ENCODE data around the gene ACTA2. TPM values are rescaled to one million over a fixed set of nuclear protein-coding genes. Genes with fewer than 3 reads are reported as not detected.

ACTA2 gene
- polyA plus RNA-seq, 4 donors: 6.5 to 274 (median 82.6) TPM

GRCh38 chr10:88928254-88928653, 24.3 kb downstream of the ACTA2 start:
- Histone ChIP-seq H3K4me1 (ENCODE audit: control insufficient read depth in 3 of 3, insufficient read depth in 2 of 3, low read depth in 1 of 3, low read length in 2 of 3) (peaks cover 0 to 4% (median 2%) of the 10 kb centered on the region in 3 donors), H3K27me3 (ENCODE audit: control insufficient read depth in 3 of 3, insufficient read depth in 3 of 3, low read length in 3 of 3) (no peaks in the 10 kb centered on the region), H3K27ac (ENCODE audit: low read depth in 1 of 3, low read length in 2 of 3) (no peak overlapping the region), H3K9me3 (ENCODE audit: control insufficient read depth in 2 of 2, insufficient read depth in 1 of 2, low read depth in 1 of 2, low read length in 1 of 2) (no peaks in the 10 kb centered on the region), H3K36me3 (ENCODE audit: control insufficient read depth in 3 of 3, insufficient read depth in 2 of 3, low read depth in 1 of 3, low read length in 3 of 3) (peaks cover 0 to 12% (median 3%) of the 10 kb centered on the region in 3 donors), H3K4me3 (ENCODE audit: low read depth in 1 of 3, low read length in 3 of 3) (no peak overlapping the region)
- WGBS, 3 donors: 73 to 90% (median 84%) methylated on average over 2 of the region's 2 CpGs
- DNase-seq (no peak), FAIRE-seq (no peak)

GRCh38 chr10:88927416-88927690, 25.2 kb downstream of the ACTA2 start:
- FAIRE-seq: no peak

GRCh38 chr10:88926566-88927415, 25.8 kb downstream of the ACTA2 start:
- H3K4me3 ChIP-seq (ENCODE audit: low read depth in 1 of 3, low read length in 3 of 3): no peak overlapping the region
- WGBS, 3 donors: 61 to 90% (median 83%) methylated on average over 6 of the region's 6 CpGs
- peaks cover 0 to 11% (median 3%) of the 10 kb centered on the region in 3 donors for H3K36me3 ChIP-seq (ENCODE audit: control insufficient read depth in 3 of 3, insufficient read depth in 2 of 3, low read depth in 1 of 3, low read length in 3 of 3)
- FAIRE-seq (no peak), DNase-seq (no peak)
- H3K9me3 ChIP-seq (ENCODE audit: control insufficient read depth in 2 of 2, insufficient read depth in 1 of 2, low read depth in 1 of 2, low read length in 1 of 2): no peaks in the 10 kb centered on the region
- peaks cover 0 to 4% (median 0%) of the 10 kb centered on the region in 3 donors for H3K4me1 ChIP-seq (ENCODE audit: control insufficient read depth in 3 of 3, insufficient read depth in 2 of 3, low read depth in 1 of 3, low read length in 2 of 3)
- H3K27me3 ChIP-seq (ENCODE audit: control insufficient read depth in 3 of 3, insufficient read depth in 3 of 3, low read length in 3 of 3): no peaks in the 10 kb centered on the region
- H3K27ac ChIP-seq (ENCODE audit: low read depth in 1 of 3, low read length in 2 of 3): peak overlapping the region in 2 of 3 donors; percentile 59 to 72

More at GRCh38 chr10:88927416-88927690, 25.2 kb downstream of the ACTA2 start:
- no peak overlapping the region for H3K4me3 ChIP-seq (ENCODE audit: low read depth in 1 of 3, low read length in 3 of 3)
- no peaks in the 10 kb centered on the region for H3K27me3 ChIP-seq (ENCODE audit: control insufficient read depth in 3 of 3, insufficient read depth in 3 of 3, low read length in 3 of 3)
- H3K9me3 ChIP-seq (ENCODE audit: control insufficient read depth in 2 of 2, insufficient read depth in 1 of 2, low read depth in 1 of 2, low read length in 1 of 2): no peaks in the 10 kb centered on the region
- 81 to 92% (median 84%) methylated on average over 2 of the region's 2 CpGs for WGBS, 3 donors
- DNase-seq: no peak
- peaks cover 0 to 4% (median 0%) of the 10 kb centered on the region in 3 donors for H3K4me1 ChIP-seq (ENCODE audit: control insufficient read depth in 3 of 3, insufficient read depth in 2 of 3, low read depth in 1 of 3, low read length in 2 of 3)
- H3K27ac ChIP-seq (ENCODE audit: low read depth in 1 of 3, low read length in 2 of 3): peak overlapping the region in 2 of 3 donors; percentile 21 to 72
- peaks cover 0 to 9% (median 3%) of the 10 kb centered on the region in 3 donors for H3K36me3 ChIP-seq (ENCODE audit: control insufficient read depth in 3 of 3, insufficient read depth in 2 of 3, low read depth in 1 of 3, low read length in 3 of 3)

GRCh38 chr10:88923520-88923919, 29.1 kb downstream of the ACTA2 start:
- no peaks in the 10 kb centered on the region for H3K27me3 ChIP-seq (ENCODE audit: control insufficient read depth in 3 of 3, insufficient read depth in 3 of 3, low read length in 3 of 3)
- H3K36me3 ChIP-seq (ENCODE audit: control insufficient read depth in 3 of 3, insufficient read depth in 2 of 3, low read depth in 1 of 3, low read length in 3 of 3): peaks cover 0 to 15% (median 3%) of the 10 kb centered on the region in 3 donors
- no peaks in the 10 kb centered on the region for H3K9me3 ChIP-seq (ENCODE audit: control insufficient read depth in 2 of 2, insufficient read depth in 1 of 2, low read depth in 1 of 2, low read length in 1 of 2)
- H3K4me1 ChIP-seq (ENCODE audit: control insufficient read depth in 3 of 3, insufficient read depth in 2 of 3, low read depth in 1 of 3, low read length in 2 of 3): peaks cover 0 to 4% (median 0%) of the 10 kb centered on the region in 3 donors
- FAIRE-seq (no peak), DNase-seq (no peak)
- no peak overlapping the region for H3K4me3 ChIP-seq (ENCODE audit: low read depth in 1 of 3, low read length in 3 of 3)
- H3K27ac ChIP-seq (ENCODE audit: low read depth in 1 of 3, low read length in 2 of 3): no peak overlapping the region

GRCh38 chr10:88922041-88922440, 30.5 kb downstream of the ACTA2 start:
- no peak overlapping the region for H3K27ac ChIP-seq (ENCODE audit: low read depth in 1 of 3, low read length in 2 of 3)

DNA sequence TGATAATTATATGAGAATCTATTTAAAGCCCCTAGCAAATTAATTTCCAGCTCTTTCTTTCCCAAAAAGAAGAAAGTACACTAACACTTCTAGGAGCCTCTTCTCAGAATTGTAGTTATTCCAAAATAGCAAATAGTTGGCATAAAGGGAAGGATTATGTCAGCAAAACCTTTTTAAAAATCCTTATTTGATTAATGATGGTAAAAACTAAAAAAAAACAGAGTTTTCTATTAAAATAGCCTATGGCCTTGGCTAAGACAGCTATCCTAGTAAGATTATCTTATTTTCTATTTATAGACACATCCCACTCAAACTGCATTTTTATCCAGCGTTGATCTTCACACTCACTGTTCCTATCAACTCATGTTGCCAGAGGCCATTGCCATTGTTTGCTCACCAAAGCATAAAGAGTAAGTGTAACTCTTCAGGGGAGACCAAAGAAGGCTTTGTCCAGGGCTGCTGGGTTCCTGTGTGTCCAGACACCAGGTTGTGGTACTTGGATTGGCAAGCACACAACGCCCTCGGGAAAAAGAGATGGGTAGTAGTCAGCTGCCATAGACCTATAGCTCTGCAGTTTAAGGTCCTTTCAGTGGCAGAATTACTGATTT, 31.5 kb downstream of the ACTA2 start:
- Histone ChIP-seq H3K4me3 (ENCODE audit: low read depth in 1 of 3, low read length in 3 of 3) (no peak overlapping the region), H3K27ac (ENCODE audit: low read depth in 1 of 3, low read length in 2 of 3) (peak overlapping the region in 1 of 3 donors; percentile 36), H3K36me3 (ENCODE audit: control insufficient read depth in 3 of 3, insufficient read depth in 2 of 3, low read depth in 1 of 3, low read length in 3 of 3) (peaks cover 0 to 15% (median 2%) of the 10 kb centered on the region in 3 donors), H3K4me1 (ENCODE audit: control insufficient read depth in 3 of 3, insufficient read depth in 2 of 3, low read depth in 1 of 3, low read length in 2 of 3) (peaks cover 0 to 4% (median 0%) of the 10 kb centered on the region in 3 donors), H3K27me3 (ENCODE audit: control insufficient read depth in 3 of 3, insufficient read depth in 3 of 3, low read length in 3 of 3) (no peaks in the 10 kb centered on the region), H3K9me3 (ENCODE audit: control insufficient read depth in 2 of 2, insufficient read depth in 1 of 2, low read depth in 1 of 2, low read length in 1 of 2) (no peaks in the 10 kb centered on the region)
- 72 to 98% (median 87%) methylated on average over 3 of the region's 3 CpGs for WGBS, 3 donors
- no peak for DNase-seq
- FAIRE-seq: no peak

More at GRCh38 chr10:88922041-88922440, 30.5 kb downstream of the ACTA2 start:
- no peak for DNase-seq
- 83 to 87% (median 86%) methylated on average over 2 of the region's 2 CpGs for WGBS, 3 donors
- FAIRE-seq: no peak
- Histone ChIP-seq H3K9me3 (ENCODE audit: control insufficient read depth in 2 of 2, insufficient read depth in 1 of 2, low read depth in 1 of 2, low read length in 1 of 2) (no peaks in the 10 kb centered on the region), H3K4me3 (ENCODE audit: low read depth in 1 of 3, low read length in 3 of 3) (no peak overlapping the region), H3K36me3 (ENCODE audit: control insufficient read depth in 3 of 3, insufficient read depth in 2 of 3, low read depth in 1 of 3, low read length in 3 of 3) (peaks cover 0 to 15% (median 2%) of the 10 kb centered on the region in 3 donors), H3K4me1 (ENCODE audit: control insufficient read depth in 3 of 3, insufficient read depth in 2 of 3, low read depth in 1 of 3, low read length in 2 of 3) (peaks cover 0 to 4% (median 4%) of the 10 kb centered on the region in 3 donors), H3K27me3 (ENCODE audit: control insufficient read depth in 3 of 3, insufficient read depth in 3 of 3, low read length in 3 of 3) (no peaks in the 10 kb centered on the region)

DNA sequence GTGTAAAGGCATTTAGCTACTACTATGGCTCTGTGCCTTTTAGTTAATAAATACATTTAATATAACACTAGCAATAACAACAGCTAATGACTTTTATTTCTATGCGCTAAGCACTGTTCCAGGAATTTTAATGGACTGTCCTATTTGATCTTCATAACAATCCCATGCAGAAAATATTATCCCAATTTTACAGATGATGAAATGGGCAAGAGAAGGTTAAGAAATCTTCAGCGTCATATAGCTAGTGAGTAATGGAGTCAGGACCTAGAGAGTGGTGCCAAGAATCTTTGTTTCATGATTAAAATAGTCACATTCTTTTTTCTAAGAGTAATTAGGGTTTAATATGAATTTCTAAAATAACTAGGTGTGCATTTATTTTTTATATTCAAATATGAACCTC, 32.4 kb downstream of the ACTA2 start:
- FAIRE-seq (peak; percentile 23), DNase-seq (no peak)
- Histone ChIP-seq H3K36me3 (ENCODE audit: control insufficient read depth in 3 of 3, insufficient read depth in 2 of 3, low read depth in 1 of 3, low read length in 3 of 3) (peaks cover 0 to 16% (median 2%) of the 10 kb centered on the region in 3 donors), H3K4me1 (ENCODE audit: control insufficient read depth in 3 of 3, insufficient read depth in 2 of 3, low read depth in 1 of 3, low read length in 2 of 3) (peaks cover 0 to 4% (median 0%) of the 10 kb centered on the region in 3 donors), H3K27ac (ENCODE audit: low read depth in 1 of 3, low read length in 2 of 3) (no peak overlapping the region), H3K9me3 (ENCODE audit: control insufficient read depth in 2 of 2, insufficient read depth in 1 of 2, low read depth in 1 of 2, low read length in 1 of 2) (no peaks in the 10 kb centered on the region), H3K27me3 (ENCODE audit: control insufficient read depth in 3 of 3, insufficient read depth in 3 of 3, low read length in 3 of 3) (no peaks in the 10 kb centered on the region), H3K4me3 (ENCODE audit: low read depth in 1 of 3, low read length in 3 of 3) (no peak overlapping the region)
- WGBS, 3 donors: 44 to 47% (median 46%) methylated on average over 2 of the region's 2 CpGs

GRCh38 chr10:88919041-88919440, 33.5 kb downstream of the ACTA2 start:
- FAIRE-seq (no peak), DNase-seq (no peak)
- H3K4me3 ChIP-seq (ENCODE audit: low read depth in 1 of 3, low read length in 3 of 3): no peak overlapping the region
- no peaks in the 10 kb centered on the region for H3K27me3 ChIP-seq (ENCODE audit: control insufficient read depth in 3 of 3, insufficient read depth in 3 of 3, low read length in 3 of 3)
- H3K36me3 ChIP-seq (ENCODE audit: control insufficient read depth in 3 of 3, insufficient read depth in 2 of 3, low read depth in 1 of 3, low read length in 3 of 3): peaks cover 0 to 16% (median 2%) of the 10 kb centered on the region in 3 donors
- no peak overlapping the region for H3K27ac ChIP-seq (ENCODE audit: low read depth in 1 of 3, low read length in 2 of 3)
- WGBS, 3 donors: 82 to 95% (median 93%) methylated on average over 1 of the region's 1 CpG
- no peaks in the 10 kb centered on the region for H3K9me3 ChIP-seq (ENCODE audit: control insufficient read depth in 2 of 2, insufficient read depth in 1 of 2, low read depth in 1 of 2, low read length in 1 of 2)
- peaks cover 0 to 4% (median 0%) of the 10 kb centered on the region in 3 donors for H3K4me1 ChIP-seq (ENCODE audit: control insufficient read depth in 3 of 3, insufficient read depth in 2 of 3, low read depth in 1 of 3, low read length in 2 of 3)
